HTERT RPE-1 (cell line): ENCODE results near the gene PLEKHH2.

ENCODE experiments used
- in situ Hi-C: fragments of 300-500 bp; cut with MboI; formaldehyde crosslinking; loops from 4 replicates; pipeline ENCODE4 v1.14.3; 2020; ENCODE audit warnings: low sequenced_read_pairs

Gene PLEKHH2

GRCh38 chr2:43802135-43802534 is 165.1 kb downstream of the PLEKHH2 start:
- in situ Hi-C loops = no loop called here

DNA sequence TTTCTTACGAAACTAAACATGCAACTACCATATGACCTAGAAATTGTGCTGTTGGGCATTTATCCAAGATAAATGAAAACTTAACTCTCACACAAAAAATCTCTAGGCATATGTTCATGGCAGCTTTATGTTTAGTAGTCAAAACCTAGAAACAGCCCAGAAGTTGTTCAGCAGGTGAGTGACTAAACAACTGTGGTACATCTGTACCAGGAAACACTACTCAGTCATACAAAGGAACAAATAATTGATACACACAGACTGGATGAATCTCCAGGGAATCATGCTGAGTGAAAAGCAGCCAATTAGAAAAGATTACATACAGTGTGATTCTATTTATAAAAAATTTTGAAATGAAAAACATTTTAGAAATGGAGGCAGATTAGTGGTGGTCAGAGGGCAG is 166.1 kb downstream of the PLEKHH2 start:
- in situ Hi-C loops = no loop called here

GRCh38 chr2:43806719-43807031 is 169.6 kb downstream of the PLEKHH2 start:
- in situ Hi-C loops = no loop called here

- in situ Hi-C loops = no loop called here
Observed at GRCh38 chr2:43810452-43810851, 173.4 kb downstream of the PLEKHH2 start.

GRCh38 chr2:43810888-43811287 is 173.8 kb downstream of the PLEKHH2 start:
- in situ Hi-C loops = no loop called here

- in situ Hi-C loops = no loop called here
Observed at GRCh38 chr2:43812006-43812405, 174.9 kb downstream of the PLEKHH2 start.

- in situ Hi-C loops = no loop called here
Observed at GRCh38 chr2:43812947-43813346, 175.9 kb downstream of the PLEKHH2 start.

GRCh38 chr2:43814711-43815110 is 177.7 kb downstream of the PLEKHH2 start:
- in situ Hi-C loops = no loop called here
